ENCODE measurements around the gene AJUBA.

DNA sequence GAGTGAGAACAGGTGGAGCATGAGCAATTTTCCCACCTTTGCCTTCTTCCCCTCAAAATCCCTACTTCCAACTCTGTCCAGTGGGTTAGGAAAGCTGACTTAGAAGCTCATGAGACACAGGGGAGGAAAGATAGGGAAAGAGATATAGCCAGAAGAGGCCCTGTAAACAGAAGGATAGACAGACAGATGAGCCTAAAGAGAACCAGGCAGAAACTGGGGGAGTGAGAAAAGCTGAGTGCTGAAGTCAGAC is 5.0 kb downstream of the AJUBA start:
- TF ChIP-seq, protein P1, sequence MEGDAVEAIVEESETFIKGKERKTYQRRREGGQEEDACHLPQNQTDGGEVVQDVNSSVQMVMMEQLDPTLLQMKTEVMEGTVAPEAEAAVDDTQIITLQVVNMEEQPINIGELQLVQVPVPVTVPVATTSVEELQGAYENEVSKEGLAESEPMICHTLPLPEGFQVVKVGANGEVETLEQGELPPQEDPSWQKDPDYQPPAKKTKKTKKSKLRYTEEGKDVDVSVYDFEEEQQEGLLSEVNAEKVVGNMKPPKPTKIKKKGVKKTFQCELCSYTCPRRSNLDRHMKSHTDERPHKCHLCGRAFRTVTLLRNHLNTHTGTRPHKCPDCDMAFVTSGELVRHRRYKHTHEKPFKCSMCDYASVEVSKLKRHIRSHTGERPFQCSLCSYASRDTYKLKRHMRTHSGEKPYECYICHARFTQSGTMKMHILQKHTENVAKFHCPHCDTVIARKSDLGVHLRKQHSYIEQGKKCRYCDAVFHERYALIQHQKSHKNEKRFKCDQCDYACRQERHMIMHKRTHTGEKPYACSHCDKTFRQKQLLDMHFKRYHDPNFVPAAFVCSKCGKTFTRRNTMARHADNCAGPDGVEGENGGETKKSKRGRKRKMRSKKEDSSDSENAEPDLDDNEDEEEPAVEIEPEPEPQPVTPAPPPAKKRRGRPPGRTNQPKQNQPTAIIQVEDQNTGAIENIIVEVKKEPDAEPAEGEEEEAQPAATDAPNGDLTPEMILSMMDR (IDR thresholded peaks at IDR 0.05), result no peak
- no peak for TF ChIP-seq EP300 (IDR thresholded peaks at IDR 0.05)
